GM13977 (cell line): ENCODE measurements around the gene GSC.
"Not testable (repeated sequence)": the region's sequence is repeated elsewhere in the genome, so short reads cannot be mapped to it uniquely, and the experiment has no call there.

Experiments used
- DNase-seq: peaks from one replicate; pipeline ENCODE4 v3.0.0; 2012; ENCODE audit warnings: low spot score
- CTCF ChIP-seq: IDR thresholded peaks from 2 replicates; pipeline ENCODE4 v1.5.1; 2012; ENCODE audit warnings: mild to moderate bottlenecking, control low read depth; ENCODE audit not compliant: insufficient read depth; ENCODE audit errors: extremely low read depth, missing control alignments
- in situ Hi-C: fragments of 300-500 bp; cut with MboI; formaldehyde crosslinking; loops from one replicate; pipeline ENCODE4 v1.12.0; 2022; ENCODE audit warnings: low sequenced_read_pairs, low pct_unique_long_range_greater_than_20kb, mixed read lengths, inconsistent platforms; ENCODE audit not compliant: unreplicated experiment

Gene GSC

DNA sequence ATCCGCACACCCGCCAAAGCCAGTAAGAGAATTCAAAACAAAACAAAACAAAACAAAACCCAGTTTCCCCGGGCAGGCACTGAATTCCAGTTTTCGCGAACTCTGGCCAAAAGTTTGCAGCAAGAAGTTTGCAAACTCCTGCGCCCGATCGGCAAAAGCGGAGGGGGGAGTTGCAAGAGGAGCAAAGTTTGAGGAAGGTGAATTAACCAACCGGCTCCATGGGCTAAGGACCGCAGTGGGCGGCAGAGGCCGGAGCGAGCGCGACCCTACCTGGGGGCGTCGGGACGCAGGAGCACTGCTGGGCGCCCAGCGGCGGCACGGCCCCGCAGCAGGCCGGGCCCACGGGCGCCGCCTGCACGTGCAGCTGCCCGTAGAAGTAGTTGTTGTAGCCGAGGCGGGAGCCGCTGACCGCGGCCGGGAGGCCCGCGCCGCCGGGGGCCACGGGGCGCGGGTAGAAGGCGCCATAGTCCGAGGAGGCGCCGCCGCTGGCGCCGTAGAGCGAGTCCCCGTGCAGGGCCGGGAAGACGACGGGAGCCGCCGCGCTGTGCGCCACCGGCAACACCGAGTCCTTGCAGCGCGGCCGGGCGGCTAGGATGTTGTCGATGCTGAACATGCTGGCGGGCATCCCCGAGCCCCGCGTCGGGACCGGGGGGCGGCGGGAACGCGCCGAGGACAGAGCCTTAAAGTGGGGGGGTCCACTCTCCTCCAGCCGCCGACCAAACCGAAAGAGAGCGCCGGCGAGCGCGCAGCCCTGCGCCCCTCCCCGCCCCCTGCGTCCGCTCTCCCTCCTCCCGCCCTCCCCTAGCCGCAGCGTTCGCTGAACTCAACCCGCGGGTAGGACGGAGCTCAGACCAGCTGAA is at the start of gene GSC:
Gene GSC, minus strand, starts transcription at position 723 of the 860 bp plus-strand sequence. Its CDS starts 98 bp downstream, at position 625.
- in situ Hi-C loops: no loop called here
- TF ChIP-seq CTCF: no peak
- no peak for DNase-seq

- TF ChIP-seq CTCF: no peak
- in situ Hi-C loops: no loop called here
- no peak for DNase-seq
These were observed 49.6 kb upstream of the GSC start for GRCh38 chr14:94819531-94819930.

DNA sequence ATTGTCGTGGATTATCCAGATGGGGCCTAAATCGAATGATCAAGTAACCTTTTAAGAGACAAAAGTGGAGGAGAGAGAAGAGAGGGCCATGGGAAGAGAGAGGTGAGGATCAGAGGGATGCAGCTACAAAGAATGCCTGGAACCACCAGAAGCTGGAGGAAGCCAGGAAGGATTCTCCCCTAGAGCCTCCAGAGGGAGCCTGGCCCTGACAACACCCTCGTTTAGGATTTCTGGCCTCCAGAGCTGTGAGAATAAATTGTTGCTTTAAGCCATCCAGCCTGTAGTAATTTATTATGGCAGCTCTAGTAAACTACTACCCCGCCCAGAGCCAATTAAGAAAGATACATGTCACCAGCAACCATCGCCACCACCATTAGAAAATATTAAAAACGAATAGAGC is 46.2 kb upstream of the GSC start:
- in situ Hi-C loops: no loop called here
- TF ChIP-seq CTCF: no peak
- no peak for DNase-seq

DNA sequence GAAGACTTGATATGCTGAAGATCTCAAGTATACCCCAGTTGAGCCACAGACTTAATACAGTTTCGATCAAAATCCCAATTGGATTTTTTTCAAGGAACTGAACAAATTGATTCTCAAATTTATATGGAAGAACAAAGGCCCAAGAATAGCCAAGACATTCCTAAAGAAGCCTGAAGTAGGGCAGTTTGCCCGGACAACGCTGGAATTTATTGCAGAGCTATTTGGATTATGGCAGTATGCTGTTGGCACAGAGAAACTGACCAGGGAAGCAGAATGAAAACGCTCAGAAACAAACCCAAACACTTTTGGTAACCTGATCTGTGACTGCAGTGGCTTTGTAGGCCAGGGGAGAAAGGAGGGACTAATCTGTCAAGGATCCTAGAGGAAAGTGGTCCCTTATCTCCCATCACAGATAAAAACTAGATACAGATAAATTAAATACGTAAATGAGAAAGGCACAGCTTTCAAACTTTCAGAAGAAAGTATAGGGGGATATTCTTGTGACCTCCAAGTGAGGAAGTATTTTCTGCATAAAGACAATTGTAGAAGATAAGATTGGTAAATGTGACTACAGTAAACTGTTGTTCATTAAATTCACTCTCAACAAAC is 35.9 kb upstream of the GSC start:
- no peak for TF ChIP-seq CTCF
- DNase-seq: no peak
- in situ Hi-C loops: no loop called here

- TF ChIP-seq CTCF: no peak
- in situ Hi-C loops: no loop called here
- no peak for DNase-seq
These were observed 31.3 kb upstream of the GSC start for GRCh38 chr14:94801225-94801624.

DNA sequence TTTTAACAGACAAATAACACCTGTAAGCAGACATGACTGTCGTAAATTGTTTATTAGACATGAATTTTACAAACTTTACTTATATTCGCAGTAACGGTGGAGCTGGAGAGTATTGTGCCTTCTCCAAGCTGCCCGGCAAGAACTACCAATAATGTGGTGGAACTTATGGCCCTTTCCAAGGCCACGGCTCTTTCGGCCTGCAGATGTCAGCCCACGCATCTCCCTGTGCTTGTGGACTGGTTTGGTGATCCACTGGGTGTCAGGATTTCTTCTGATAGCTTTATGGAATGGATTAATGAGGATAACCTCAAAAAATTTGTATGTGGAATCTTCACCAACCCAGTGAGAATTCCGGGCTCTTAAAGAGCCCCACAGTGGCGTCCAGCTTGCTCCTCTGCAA is 30.9 kb upstream of the GSC start:
- in situ Hi-C loops, DNase-seq: not testable (repeated sequence)

- in situ Hi-C loops: no loop called here
- TF ChIP-seq CTCF: no peak
- no peak for DNase-seq
These were observed 28.0 kb upstream of the GSC start for GRCh38 chr14:94797887-94798286.
